Measurements from ENCODE around the gene DPYSL4. TPM values are rescaled to one million over a fixed set of nuclear protein-coding genes. Genes with fewer than 3 reads are reported as not detected.

Gene DPYSL4
- total RNA-seq, 1 experiment from 2014 or later: 9.9 TPM

GRCh38 chr10:132204781-132205473 lies 18.2 kb downstream of the DPYSL4 start:
- no peaks in the 10 kb centered on the region for H3K9me3 ChIP-seq (ENCODE audit: control insufficient read depth, insufficient read depth, low read depth, low read length)
- no peaks in the 10 kb centered on the region for H3K4me1 ChIP-seq (ENCODE audit: control insufficient read depth, insufficient read depth, low read length)
- no peaks in the 10 kb centered on the region for H3K27me3 ChIP-seq (ENCODE audit: control insufficient read depth, insufficient read depth, low read length)
- POLR2A ChIA-PET: no interaction called here
- ATAC-seq: peak; percentile 50
- in situ Hi-C loops (cut with HindIII; ENCODE audit: low pct_unique_long_range_greater_than_20kb, low sequenced_read_pairs): no loop called here
- H3K27ac ChIP-seq (ENCODE audit: low read length): no peak overlapping the region
- no peaks in the 10 kb centered on the region for H3K36me3 ChIP-seq (ENCODE audit: control insufficient read depth, insufficient read depth, low read length)
- CTCF ChIA-PET: no interaction called here
- DNase-seq (ENCODE audit: low read depth, low spot score): no peak
- BruUV-seq (replicated peaks): no TSS peak
- TF ChIP-seq CTCF (IDR thresholded peaks at IDR 0.05) (no peak; the same call in 1 of the 2 replicates), SIN3A (IDR thresholded peaks at IDR 0.05; ENCODE audit: borderline replicate concordance, insufficient read depth, low read depth, low read length) (no peak), TCF7L2 (IDR thresholded peaks at IDR 0.05; ENCODE audit: low read depth, low read length) (no peak), POLR2AphosphoS5 (IDR thresholded peaks at IDR 0.05; ENCODE audit: low read depth, low read length) (no peak), REST (IDR thresholded peaks at IDR 0.05; ENCODE audit: insufficient read depth in 1 of 2, low read depth in 2 of 2, low read length in 1 of 2) (no peak)
- no peak overlapping the region for H3K4me3 ChIP-seq (ENCODE audit: low read depth in 2 of 2, low read length in 2 of 2)
- intact Hi-C loops (cut with micrococcal nuclease; ENCODE audit: unreplicated experiment): no loop called here

GRCh38 chr10:132205650-132206376 lies 19.1 kb downstream of the DPYSL4 start:
- Histone ChIP-seq H3K27me3 (ENCODE audit: control insufficient read depth, insufficient read depth, low read length) (no peaks in the 10 kb centered on the region), H3K4me3 (ENCODE audit: low read depth in 2 of 2, low read length in 2 of 2) (no peak overlapping the region), H3K4me1 (ENCODE audit: control insufficient read depth, insufficient read depth, low read length) (no peaks in the 10 kb centered on the region), H3K27ac (ENCODE audit: low read length) (no peak overlapping the region), H3K36me3 (ENCODE audit: control insufficient read depth, insufficient read depth, low read length) (no peaks in the 10 kb centered on the region), H3K9me3 (ENCODE audit: control insufficient read depth, insufficient read depth, low read depth, low read length) (no peaks in the 10 kb centered on the region)
- DNase-seq (ENCODE audit: low read depth, low spot score) (no peak), ATAC-seq (no peak)
- CTCF ChIA-PET: no interaction called here
- TF ChIP-seq SIN3A (IDR thresholded peaks at IDR 0.05; ENCODE audit: borderline replicate concordance, insufficient read depth, low read depth, low read length) (no peak), CTCF (IDR thresholded peaks at IDR 0.05) (no peak), REST (IDR thresholded peaks at IDR 0.05; ENCODE audit: insufficient read depth in 1 of 2, low read depth in 2 of 2, low read length in 1 of 2) (no peak), TCF7L2 (IDR thresholded peaks at IDR 0.05; ENCODE audit: low read depth, low read length) (no peak), POLR2AphosphoS5 (IDR thresholded peaks at IDR 0.05; ENCODE audit: low read depth, low read length) (no peak)
- in situ Hi-C loops (cut with HindIII; ENCODE audit: low pct_unique_long_range_greater_than_20kb, low sequenced_read_pairs): no loop called here
- intact Hi-C loops (cut with micrococcal nuclease; ENCODE audit: unreplicated experiment): no loop called here
- POLR2A ChIA-PET: no interaction called here
- BruUV-seq (replicated peaks): no TSS peak

Data from Panc1 (cell line).